Left colon (tissue), 2 donors: ENCODE measurements around the gene NAA38. TPM values are rescaled to one million over a fixed set of nuclear protein-coding genes. Genes with fewer than 3 reads are reported as not detected.
A peak's percentile ranks its signal among the peaks of the same experiment; 100 is the strongest.

ENCODE experiments used
- ATAC-seq: fragments of 200-7000 bp; cut with Tn5 transposase; one replicate; pipeline ENCODE4 v1.9.1; 2020; ENCODE audit warnings: mild to moderate bottlenecking, moderate library complexity
- DNase-seq, 2 donors: peaks; one replicate each; pipeline ENCODE4 v3.0.0-alpha.2; 2020
- intact Hi-C, 2 donors: fragments of 100-400 bp; cut with DNase I in 1 of 2; cut with micrococcal nuclease in 1 of 2; formaldehyde crosslinking; loops; one replicate each; pipeline versions ENCODE4 v1.11.2 to v1.14.0; 2022; cut with DNase I, micrococcal nuclease
- total RNA-seq, 2 donors: library from RNA; stranded (reverse); fragmentation: NEBNext Ultra II Directional; extraction: Animal tissue kit (Norgen Biotek cat#: 25700); gene quantifications; one replicate each; pipeline ENCODE4 v1.2.1, GENCODE V29; 2021
- donor health status: DM: no; HTN: no; CAD: no.
- donor health status: DM: yes; HTN: yes; CAD: no.

Gene NAA38
- total RNA-seq, 2 donors from 2014 or later = 49.7 to 83.0 TPM

DNA sequence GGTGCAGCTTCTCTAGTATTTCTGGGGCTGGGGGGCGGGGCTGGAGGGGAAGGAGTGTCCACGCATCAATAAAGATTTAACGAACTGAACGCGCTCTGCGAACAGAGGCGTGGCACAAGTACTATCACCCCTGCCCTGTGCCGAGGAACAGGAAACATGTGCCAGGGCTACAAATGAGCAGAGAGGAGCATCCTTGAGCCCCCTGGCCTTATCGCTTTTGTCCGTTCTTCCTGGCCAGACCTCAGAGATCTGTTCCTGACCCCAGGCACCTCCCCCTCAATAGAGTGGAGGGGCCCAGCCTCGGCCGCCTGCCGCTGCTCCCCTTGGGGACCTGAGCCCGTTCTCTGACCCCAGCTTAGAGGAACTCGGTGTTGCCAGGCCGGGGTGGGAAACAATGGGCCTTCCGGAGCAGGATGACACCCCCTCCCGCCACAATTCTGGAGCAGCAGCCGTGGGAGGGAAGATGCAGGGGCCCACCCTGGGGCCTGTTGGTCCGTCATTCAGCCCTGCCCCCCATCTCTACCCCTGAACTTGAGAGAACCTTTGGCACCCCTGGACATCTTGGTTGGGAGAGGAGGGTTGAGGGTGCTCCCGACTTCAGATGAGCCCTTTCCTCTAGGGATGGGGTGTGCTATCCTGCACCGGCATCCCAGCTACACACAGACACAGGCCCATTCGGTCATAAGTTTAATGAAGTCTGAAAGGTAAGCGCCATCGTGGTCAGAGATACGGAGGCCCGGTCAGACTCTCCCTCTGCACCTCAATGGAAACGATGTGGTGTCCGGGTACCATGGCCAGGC is 1.1 kb downstream of the NAA38 start:
- ATAC-seq (peak; percentile 43), DNase-seq (peak; percentile 71 to 85)
- intact Hi-C loops = no loop called here

DNA sequence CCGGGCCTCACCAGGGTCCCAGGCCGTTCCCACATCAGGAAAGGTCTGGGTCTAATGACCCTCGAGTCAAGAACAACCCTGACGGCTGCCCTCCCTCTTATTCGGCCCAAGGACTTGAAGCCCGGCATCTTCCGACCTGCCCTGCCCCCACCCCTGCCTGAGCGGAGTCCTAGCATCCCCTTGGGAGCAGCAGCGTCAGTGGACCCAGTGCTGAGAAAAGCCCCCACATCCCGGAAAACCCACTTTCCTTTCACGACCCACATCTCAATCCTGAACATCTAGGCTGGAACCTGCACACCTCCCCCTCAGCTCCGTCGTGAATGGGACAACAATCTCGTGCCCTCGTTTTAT is 1.7 kb downstream of the NAA38 start:
- ATAC-seq (no peak), DNase-seq (peak in 1 of 2 donors; percentile 59)
- intact Hi-C loops = no loop called here

DNA sequence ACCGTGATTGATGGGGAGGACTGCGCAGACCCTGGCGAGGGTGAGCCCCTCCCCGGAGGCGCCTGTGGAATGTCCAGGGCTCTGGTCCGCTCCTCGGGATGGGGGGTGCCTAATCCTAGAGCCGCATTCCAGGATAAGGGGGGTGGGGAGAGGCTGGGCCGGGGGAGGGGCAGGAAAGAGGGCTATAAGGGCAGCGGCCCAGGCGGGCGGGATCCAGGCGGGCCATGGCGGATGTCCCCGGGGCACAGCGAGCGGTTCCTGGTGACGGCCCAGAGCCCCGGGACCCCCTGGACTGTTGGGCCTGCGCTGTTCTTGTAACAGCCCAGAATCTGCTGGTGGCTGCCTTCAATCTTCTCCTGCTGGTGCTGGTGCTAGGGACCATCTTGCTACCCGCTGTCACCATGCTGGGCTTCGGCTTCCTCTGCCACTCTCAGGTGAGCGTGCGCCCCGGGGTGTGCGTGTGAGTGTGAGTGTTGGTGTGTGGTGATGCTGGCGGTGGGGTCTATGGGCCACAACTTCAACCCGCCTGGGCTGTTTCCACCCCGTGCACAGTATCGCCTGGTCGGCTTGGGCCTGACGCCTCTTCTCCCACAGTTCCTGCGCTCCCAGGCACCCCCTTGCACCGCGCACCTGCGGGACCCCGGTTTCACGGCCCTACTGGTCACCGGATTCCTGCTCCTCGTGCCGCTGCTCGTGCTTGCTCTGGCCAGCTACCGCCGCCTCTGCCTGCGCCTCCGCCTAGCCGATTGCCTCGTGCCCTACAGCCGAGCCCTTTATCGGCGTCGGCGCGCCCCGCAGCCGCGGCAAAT is 2.3 kb downstream of the NAA38 start, which contains the start of gene TMEM88:
TSS of gene TMEM88 (plus strand) at position 216 of the 809 bp plus-strand sequence. CDS start at position 225, 9 bp downstream.
- DNase-seq = peak; percentile 29 to 49
- intact Hi-C loops = loop anchor here in 1 of 2 donors (5.0 kb wide), 1 partner anchor 113 kb away; no protein-coding TSS in a partner anchor
- no peak for ATAC-seq

- ATAC-seq (no peak), DNase-seq (peak in 1 of 2 donors; percentile 39)
- intact Hi-C loops = loop anchor here in 1 of 2 donors (5.0 kb wide), 1 partner anchor 112 kb away; no protein-coding TSS in a partner anchor
Measured at GRCh38 chr17:7854078-7854777, 3.1 kb downstream of the NAA38 start.

- intact Hi-C loops = loop anchor here in 1 of 2 donors (5.0 kb wide), 1 partner anchor 111 kb away; no protein-coding TSS in a partner anchor
- DNase-seq = peak in 1 of 2 donors; percentile 26
- ATAC-seq = no peak
Measured at GRCh38 chr17:7853691-7854038, 3.7 kb downstream of the NAA38 start.

DNA sequence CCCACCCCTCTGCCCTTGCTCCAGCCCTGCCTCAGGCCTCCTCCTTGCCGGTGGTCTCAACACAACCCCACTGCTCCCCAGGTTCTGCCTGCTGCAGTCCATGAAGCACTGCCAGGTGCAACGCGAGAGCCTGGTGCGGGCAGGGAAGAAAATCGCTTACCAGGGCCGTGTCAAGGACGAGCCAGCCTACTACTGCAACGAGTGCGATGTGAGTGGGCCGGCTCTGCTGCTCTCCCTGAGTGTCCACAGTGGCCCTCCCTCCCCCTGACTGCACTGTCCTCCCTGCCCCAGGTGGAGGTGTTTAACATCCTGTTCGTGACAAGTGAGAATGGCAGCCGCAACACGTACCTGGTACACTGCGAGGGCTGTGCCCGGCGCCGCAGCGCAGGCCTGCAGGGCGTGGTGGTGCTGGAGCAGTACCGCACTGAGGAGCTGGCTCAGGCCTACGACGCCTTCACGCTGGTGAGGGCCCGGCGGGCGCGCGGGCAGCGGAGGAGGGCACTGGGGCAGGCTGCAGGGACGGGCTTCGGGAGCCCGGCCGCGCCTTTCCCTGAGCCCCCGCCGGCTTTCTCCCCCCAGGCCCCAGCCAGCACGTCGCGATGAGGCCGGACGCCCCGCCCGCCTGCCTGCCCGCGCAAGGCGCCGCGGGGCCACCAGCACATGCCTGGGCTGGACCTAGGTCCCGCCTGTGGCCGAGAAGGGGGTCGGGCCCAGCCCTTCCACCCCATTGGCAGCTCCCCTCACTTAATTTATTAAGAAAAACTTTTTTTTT is 4.3 kb downstream of the NAA38 start:
- no peak for ATAC-seq
- peak in 1 of 2 donors; percentile 19 for DNase-seq
- intact Hi-C loops = loop anchor here in 1 of 2 donors (5.0 kb wide), 1 partner anchor 111 kb away; no protein-coding TSS in a partner anchor

GRCh38 chr17:7852262-7852670 is 5.1 kb downstream of the NAA38 start:
- DNase-seq (peak; percentile 38 to 42), ATAC-seq (no peak)
- intact Hi-C loops = loop anchor here in 1 of 2 donors (5.0 kb wide), 1 partner anchor 110 kb away; no protein-coding TSS in a partner anchor

DNA sequence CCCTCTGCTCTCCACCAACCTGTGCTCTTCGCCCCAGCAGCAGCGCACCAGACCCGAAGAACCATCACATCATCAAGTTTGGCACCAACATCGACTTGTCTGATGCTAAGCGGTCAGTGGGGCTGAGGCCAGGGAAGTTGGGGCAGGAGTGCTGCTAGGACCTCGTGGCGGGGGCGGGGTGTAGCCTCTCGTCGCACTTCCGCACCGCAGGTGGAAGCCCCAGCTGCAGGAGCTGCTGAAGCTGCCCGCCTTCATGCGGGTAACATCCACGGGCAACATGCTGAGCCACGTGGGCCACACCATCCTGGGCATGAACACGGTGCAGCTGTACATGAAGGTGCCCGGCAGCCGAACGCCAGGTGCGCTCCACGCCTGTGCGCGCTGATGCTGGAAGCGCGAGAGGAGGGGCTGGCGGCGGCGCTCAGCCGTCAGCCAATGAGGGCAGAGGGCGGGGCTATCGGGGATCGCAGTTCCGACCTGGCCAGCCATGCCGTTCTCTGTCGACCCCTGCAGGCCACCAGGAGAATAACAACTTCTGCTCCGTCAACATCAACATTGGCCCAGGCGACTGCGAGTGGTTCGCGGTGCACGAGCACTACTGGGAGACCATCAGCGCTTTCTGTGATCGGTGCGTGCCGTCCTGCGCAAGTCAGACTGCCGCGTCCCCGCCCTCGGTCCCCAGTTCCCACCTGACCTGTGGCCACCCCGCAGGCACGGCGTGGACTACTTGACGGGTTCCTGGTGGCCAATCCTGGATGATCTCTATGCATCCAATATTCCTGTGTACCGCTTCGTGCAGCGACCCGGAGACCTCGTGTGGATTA is 5.7 kb downstream of the NAA38 start:
- intact Hi-C loops = loop anchor here in 1 of 2 donors (5.0 kb wide), 1 partner anchor 109 kb away; no protein-coding TSS in a partner anchor
- peak; percentile 91 to 95 for DNase-seq
- peak; percentile 78 for ATAC-seq

- intact Hi-C loops = loop anchor here in 1 of 2 donors (5.0 kb wide), 1 partner anchor 109 kb away; no protein-coding TSS in a partner anchor
- DNase-seq (peak; percentile 15 to 34), ATAC-seq (peak; percentile 1)
Measured at GRCh38 chr17:7850701-7851437, 6.5 kb downstream of the NAA38 start.

DNA sequence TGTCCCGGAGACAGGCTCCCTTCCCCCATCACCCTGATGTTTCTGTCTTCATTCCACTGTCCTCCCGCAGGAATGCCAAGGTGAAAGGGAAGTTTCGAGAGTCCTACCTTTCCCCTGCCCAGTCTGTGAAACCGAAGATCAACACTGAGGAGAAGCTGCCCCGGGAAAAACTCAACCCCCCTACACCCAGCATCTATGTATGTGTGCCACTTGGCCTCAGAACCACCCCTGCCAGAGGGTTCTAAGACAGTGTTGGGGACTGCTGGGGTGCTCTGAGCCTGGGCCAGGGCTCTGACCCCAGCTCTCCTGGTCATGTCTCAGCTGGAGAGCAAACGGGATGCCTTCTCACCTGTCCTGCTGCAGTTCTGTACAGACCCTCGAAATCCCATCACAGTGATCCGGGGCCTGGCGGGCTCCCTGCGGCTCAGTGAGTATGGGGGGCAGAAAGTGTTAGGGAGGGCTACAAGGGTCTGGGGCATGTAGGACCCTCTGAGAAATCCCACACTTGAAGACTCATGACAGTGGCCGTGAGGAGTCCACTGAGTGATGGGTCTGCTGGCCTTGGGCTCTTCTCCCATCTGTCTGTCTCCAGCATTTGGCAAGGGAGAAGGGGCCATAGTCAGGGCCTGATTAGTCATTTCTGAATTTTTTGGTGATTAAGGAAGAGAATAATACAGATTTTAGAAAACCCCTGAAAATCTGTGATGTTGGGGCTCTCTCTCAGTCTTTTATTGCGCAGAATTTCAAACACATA is 7.4 kb downstream of the NAA38 start:
- ATAC-seq = no peak
- DNase-seq = no peak
- intact Hi-C loops = loop anchor here in 1 of 2 donors (5.0 kb wide), 1 partner anchor 108 kb away; no protein-coding TSS in a partner anchor

DNA sequence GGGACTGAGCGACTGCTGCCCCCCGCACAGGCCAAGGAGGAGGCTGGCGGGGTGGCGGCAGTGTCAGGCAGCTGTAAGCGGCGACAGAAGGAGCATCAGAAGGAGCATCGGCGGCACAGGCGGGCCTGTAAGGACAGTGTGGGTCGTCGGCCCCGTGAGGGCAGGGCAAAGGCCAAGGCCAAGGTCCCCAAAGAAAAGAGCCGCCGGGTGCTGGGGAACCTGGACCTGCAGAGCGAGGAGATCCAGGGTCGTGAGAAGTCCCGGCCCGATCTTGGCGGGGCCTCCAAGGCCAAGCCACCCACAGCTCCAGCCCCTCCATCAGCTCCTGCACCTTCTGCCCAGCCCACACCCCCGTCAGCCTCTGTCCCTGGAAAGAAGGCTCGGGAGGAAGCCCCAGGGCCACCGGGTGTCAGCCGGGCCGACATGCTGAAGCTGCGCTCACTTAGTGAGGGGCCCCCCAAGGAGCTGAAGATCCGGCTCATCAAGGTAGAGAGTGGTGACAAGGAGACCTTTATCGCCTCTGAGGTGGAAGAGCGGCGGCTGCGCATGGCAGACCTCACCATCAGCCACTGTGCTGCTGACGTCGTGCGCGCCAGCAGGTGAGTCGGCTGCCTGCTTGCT is 8.1 kb downstream of the NAA38 start:
- ATAC-seq (no peak), DNase-seq (peak in 1 of 2 donors; percentile 14)
- intact Hi-C loops = no loop called here

- intact Hi-C loops = no loop called here
- DNase-seq (no peak), ATAC-seq (no peak)
Measured at GRCh38 chr17:7848739-7849129, 8.6 kb downstream of the NAA38 start.

DNA sequence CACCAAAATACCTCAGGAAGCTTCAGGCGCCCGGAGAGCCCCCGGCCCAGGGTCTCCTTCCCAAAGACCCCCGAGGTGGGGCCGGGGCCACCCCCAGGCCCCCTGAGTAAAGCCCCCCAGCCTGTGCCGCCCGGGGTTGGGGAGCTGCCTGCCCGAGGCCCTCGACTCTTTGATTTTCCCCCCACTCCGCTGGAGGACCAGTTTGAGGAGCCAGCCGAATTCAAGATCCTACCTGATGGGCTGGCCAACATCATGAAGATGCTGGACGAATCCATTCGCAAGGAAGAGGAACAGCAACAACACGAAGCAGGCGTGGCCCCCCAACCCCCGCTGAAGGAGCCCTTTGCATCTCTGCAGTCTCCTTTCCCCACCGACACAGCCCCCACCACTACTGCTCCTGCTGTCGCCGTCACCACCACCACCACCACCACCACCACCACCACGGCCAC is 9.2 kb downstream of the NAA38 start:
- ATAC-seq (no peak), DNase-seq (no peak)
- intact Hi-C loops = no loop called here

GRCh38 chr17:7846765-7847661 is 10.3 kb downstream of the NAA38 start:
- intact Hi-C loops = no loop called here
- ATAC-seq (no peak), DNase-seq (peak; percentile 22 to 36)
